HG02884 (cell line): ENCODE data around the gene INPP5K.
"Not testable (repeated sequence)": the region's sequence is repeated elsewhere in the genome, so short reads cannot be mapped to it uniquely, and the experiment has no call there.

Source experiments
- ATAC-seq: cut with Tn5 transposase; IDR thresholded peaks from one replicate; pipeline ENCODE4 v1.9.1; 2021; ENCODE audit warnings: mild to moderate bottlenecking, moderate library complexity; ENCODE audit not compliant: unreplicated experiment

Gene INPP5K

DNA sequence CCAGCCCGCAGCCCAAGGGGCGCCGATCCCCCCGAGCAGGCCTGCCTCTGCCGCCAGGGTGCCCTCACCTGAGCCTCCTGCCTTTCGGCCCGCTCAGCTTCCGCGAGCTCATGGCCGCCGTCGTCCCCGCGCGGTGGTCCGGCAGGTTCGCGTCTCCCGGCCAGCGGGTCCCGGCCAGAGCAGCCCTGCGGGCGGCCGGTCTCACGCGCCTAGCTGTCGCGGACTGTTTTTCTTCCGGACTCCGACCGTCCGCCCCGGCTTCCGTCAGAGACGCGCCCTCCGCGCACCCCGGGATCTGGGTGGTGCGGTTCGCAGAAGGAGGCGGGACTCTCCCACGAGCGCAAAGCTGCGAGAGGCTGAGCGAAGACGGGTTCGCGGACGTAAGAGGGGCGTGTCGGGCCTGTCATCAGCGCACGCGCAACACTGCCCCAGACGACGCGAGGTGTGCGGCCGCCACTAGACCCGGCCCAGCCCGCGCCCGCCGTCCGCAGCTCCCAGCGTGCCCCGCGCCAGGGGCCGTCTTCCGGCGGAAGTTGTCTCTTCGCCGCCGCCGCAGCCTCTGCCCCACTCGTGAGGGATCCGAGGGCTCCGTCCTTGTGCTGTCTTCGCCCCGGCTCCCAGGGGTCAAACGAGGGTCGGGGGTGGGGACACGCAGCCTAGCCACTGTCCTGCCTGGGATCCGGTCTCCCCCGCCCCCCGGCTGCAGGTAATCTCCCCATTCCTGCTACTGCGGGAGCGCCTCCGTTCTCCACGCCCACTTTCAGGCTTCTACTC is at the start of gene INPP5K:
INPP5K (minus strand) TSS at position 225 of the 774 bp plus-strand sequence; CDS start at position 112, 113 bp downstream.
- ATAC-seq, result peak; percentile 88

- no peak for ATAC-seq
Measured at GRCh38 chr17:1565877-1566276, 49.5 kb upstream of the INPP5K start.

GRCh38 chr17:1563786-1564613 is 47.6 kb upstream of the INPP5K start:
- ATAC-seq, result no peak

DNA sequence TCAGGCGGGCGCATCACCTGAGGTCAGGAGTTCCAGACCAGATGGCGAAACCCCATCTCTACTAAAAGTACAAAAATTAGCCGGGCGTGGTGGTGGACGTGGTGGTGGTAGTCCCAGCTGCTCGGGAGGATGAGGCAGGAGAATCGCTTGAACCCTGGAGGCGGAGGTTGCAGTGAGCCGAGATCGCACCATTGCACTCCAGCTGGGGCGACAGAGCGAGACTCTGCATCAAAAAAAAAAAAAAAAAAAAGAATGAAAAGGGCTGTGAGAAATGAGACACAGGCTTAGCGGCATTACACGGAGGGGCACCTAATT is 47.0 kb upstream of the INPP5K start:
- ATAC-seq, result not testable (repeated sequence)

GRCh38 chr17:1562176-1562643 is 45.8 kb upstream of the INPP5K start:
- peak; percentile 34 for ATAC-seq

GRCh38 chr17:1561420-1562175 is 45.2 kb upstream of the INPP5K start:
- ATAC-seq, result no peak

DNA sequence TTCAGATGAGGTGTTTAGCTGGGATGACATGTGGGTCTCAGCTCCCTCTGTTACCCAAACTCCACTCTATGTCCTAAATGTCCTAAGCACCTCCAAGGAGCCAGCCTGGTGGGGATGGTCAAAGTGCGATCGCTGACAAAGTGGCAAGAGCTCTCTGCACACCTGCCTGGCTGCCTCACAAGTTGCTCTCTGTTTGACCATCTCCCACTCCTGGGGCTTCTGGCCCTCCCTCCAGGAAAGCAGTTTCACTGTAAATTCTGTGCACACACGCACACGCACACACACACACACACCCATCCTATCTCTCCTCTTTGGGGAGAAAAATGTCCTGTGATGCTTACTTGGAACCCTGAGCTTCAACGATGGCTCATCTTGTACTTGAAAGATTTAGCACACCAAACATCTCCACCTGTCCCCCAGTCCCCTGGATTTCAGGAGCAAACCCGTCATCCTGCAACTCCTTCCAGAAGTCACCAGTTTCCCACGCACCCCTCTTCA is 44.5 kb upstream of the INPP5K start:
- no peak for ATAC-seq

DNA sequence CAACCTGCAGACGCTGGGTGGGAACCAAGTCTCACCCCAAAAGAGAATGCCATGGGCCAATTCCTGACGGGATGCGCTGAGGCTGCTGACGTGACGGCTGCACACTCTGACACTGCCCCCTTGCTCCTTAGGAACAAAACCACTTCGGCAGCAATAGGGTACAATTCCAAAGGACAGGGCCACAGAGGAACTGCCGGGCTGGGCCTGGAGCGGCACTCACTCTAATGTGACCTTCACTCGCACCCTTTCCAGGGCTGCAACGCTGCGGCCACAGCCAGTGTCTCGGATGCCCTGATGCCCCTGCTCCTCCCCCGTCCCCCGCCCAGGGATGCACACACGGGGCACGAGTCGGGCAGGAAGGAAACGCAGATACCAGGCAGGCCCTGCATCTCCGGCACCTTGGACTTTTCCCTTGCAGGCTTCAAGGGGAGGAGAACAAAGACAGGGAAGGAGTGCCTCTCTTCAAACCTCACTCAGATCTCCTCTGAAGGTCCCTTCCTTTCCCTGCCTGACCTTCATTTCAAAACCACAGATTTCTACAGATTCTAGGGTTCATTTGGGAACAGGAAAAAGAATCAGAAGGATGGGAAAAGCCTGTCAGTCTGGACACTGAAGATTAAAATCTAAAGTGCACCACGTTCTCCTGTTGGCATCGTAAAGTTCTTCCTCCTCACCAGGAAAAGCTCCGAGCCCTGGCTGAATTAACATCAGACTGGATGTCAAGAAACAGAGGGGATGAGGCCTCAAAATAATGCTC is 43.9 kb upstream of the INPP5K start:
- no peak for ATAC-seq

GRCh38 chr17:1559047-1560043 is 42.9 kb upstream of the INPP5K start:
- no peak for ATAC-seq

- no peak for ATAC-seq
Measured at GRCh38 chr17:1558401-1558800, 42.0 kb upstream of the INPP5K start.

DNA sequence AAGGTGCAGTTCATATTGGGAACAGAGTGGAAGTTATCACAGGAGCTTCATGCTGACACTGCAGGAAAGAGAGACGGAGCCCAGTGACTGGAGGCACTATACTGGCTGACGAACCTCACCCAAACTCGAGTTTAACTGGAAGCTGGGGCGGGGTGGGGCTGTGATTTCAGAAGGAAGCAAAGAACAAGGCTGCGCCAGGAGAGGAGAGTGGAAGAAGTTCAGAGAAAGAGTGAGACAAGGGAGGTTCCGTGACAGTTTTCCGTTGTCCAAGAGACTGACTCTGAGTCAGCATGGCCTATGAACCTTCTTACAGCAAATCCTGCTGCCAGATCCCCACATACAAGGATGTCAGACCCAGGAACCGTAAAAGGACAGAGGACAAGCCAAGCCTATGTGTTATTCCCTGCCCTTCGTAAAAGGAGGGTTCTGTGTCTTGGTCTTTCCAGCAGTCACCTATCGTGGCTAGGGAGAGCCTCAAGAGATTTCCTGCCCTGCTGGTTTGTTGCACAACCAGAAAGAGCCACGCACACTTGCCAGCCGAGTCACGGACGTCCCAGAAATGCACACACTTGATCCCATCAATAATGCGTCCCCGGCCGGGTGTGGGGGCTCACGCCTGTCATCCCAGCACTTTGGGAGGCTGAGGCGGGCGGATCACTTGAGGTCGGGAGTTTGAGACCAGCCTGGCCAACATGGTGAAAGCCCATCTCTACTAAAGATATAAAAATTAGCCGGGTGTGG is 41.1 kb upstream of the INPP5K start:
- no peak for ATAC-seq

DNA sequence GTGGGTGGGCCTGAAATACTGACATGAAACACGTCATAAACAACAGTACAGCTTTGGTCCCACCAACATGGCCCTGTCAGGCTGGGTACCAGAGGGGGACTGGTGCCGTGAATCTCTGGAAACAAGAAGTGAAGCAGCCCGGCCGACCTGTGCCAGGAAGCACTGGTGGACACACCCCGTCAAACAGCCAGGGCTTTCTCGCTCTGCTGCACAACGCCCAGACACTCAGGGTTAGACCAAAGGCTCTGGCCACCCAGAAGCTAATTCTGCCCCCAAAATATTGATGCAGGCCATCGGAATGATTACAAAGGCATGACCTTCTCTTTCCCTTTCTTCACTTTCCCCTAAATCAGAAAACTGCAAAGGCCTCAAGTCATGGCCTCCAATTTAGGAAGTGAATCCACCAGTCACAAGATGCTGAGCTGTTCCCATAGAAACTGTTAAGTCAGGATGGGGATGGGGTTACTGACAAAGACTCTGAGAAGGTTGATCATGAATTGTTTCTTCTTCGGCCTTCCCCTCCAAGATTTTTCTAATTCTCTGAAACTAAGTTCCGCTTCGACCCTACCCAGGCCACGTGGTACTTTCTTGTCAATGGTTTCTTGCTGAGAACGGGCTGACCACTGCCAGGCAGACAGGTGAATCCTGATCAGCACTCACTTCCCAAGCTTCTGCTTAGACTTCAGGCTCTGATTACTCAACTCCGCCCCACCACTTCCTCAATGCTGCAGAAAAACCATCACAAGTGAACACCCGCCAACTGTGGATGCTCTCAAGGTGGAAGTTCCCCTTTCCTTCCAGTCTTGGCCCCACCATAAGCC is 39.4 kb upstream of the INPP5K start:
- ATAC-seq, result no peak

DNA sequence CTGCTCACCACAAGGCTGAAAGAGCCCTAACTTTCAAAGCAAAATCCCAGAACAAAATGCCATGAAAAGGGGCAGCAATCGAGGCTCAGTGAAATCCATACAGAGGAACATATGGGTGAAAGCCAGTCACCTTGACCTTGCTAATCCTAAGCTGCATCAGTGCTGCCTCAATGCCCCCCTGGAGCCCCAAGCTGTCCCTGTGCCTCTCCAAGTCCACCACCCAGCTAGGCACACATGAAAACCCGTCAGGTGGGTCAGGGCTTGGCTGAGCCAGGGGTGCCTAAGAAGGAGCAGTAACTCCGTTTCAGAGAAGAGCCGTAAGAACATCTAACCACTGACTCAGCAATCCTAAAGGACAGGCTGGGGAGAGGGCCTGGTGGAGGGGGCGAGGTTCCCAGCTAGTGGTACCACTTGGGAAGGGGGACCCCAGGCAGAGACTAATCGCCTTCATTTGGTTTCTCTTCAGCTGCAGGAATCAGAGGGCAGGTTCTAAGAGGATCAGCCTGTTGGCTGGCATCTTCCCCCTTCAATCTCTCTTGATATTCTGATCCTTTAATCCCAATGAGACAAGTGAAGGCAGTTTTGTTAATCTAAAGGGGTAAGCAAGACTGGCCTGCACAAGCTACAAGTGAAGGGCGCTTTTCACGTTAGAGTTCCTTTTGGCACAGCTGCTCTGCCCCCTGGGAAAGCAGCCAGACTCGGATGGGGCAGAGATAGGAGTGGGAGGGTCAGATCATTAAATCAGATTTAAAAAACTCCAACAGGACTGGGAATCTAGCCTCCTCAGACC is 38.5 kb upstream of the INPP5K start:
- ATAC-seq, result no peak

- no peak for ATAC-seq
Measured at GRCh38 chr17:1553354-1554266, 37.2 kb upstream of the INPP5K start.

- no peak for ATAC-seq
Measured at GRCh38 chr17:1552932-1553331, 36.5 kb upstream of the INPP5K start.

- no peak for ATAC-seq
Measured at GRCh38 chr17:1551741-1552140, 35.3 kb upstream of the INPP5K start.
